Kidney capillary endothelial cell (primary cell): Measurements from ENCODE around the gene POLR3K.
A peak's percentile ranks its signal among the peaks of the same experiment; 100 is the strongest.

Source experiments
- DNase-seq: peaks from one replicate; pipeline ENCODE4 v3.0.0-alpha.2; 2018; ENCODE audit warnings: low spot score

The POLR3K gene

GRCh38 chr16:78444-79150 is 25.2 kb upstream of the POLR3K start:
- DNase-seq, result no peak

GRCh38 chr16:77807-78443 is 24.5 kb upstream of the POLR3K start, which contains the start of gene MPG:
TSS of gene MPG (plus strand) at chr16:78225. CDS start at chr16:78310, 85 bp downstream.
- no peak for DNase-seq

- DNase-seq, result no peak
Measured at GRCh38 chr16:77273-77806, 23.9 kb upstream of the POLR3K start.

GRCh38 chr16:76535-77272 is 23.3 kb upstream of the POLR3K start:
- DNase-seq, result peak; percentile 91

GRCh38 chr16:75580-76501 is 22.4 kb upstream of the POLR3K start:
- DNase-seq, result no peak

- DNase-seq, result no peak
Measured at GRCh38 chr16:74747-75334, 21.4 kb upstream of the POLR3K start.

GRCh38 chr16:74051-74746 is 20.8 kb upstream of the POLR3K start:
- DNase-seq, result no peak

GRCh38 chr16:72561-73548 is 19.4 kb upstream of the POLR3K start, which contains the start of gene RHBDF1:
TSS of gene RHBDF1 (minus strand) at chr16:72631. CDS start at chr16:65015, 7,616 bp downstream.
- no peak for DNase-seq

- DNase-seq, result no peak
Measured at GRCh38 chr16:71540-72401, 18.4 kb upstream of the POLR3K start.

GRCh38 chr16:71210-71539 is 17.8 kb upstream of the POLR3K start:
- DNase-seq, result no peak

- no peak for DNase-seq
Measured at GRCh38 chr16:69181-69580, 15.8 kb upstream of the POLR3K start.

- no peak for DNase-seq
Measured at GRCh38 chr16:67884-68789, 14.7 kb upstream of the POLR3K start.

- DNase-seq, result no peak
Measured at GRCh38 chr16:67183-67791, 13.9 kb upstream of the POLR3K start.

GRCh38 chr16:66309-67182 is 13.1 kb upstream of the POLR3K start:
- DNase-seq, result no peak

GRCh38 chr16:65745-66144 is 12.3 kb upstream of the POLR3K start:
- DNase-seq, result no peak

- DNase-seq, result no peak
Measured at GRCh38 chr16:64914-65255, 11.5 kb upstream of the POLR3K start.
